ENCODE results near the gene RAPGEF4. TPM values are rescaled to one million over a fixed set of nuclear protein-coding genes. Genes with fewer than 3 reads are reported as not detected.

Gene RAPGEF4
- total RNA-seq, 1 experiment from 2014 or later, result 2.2 TPM

GRCh38 chr2:172887280-172887679 is 151.6 kb downstream of the RAPGEF4 start:
- DNase-seq (ENCODE audit: low spot score) (no peak), ATAC-seq (no peak)
- TF ChIP-seq ZNF671 (CRISPR knock-in tag; IDR thresholded peaks at IDR 0.05) (no peak), ZNF532 (CRISPR knock-in tag; IDR thresholded peaks at IDR 0.05; ENCODE audit: borderline replicate concordance) (no peak), MXD4 (CRISPR knock-in tag; IDR thresholded peaks at IDR 0.05; ENCODE audit: borderline replicate concordance) (no peak), IRF2 (CRISPR knock-in tag; IDR thresholded peaks at IDR 0.05; ENCODE audit: borderline replicate concordance, low read depth) (no peak), ZBTB43 (CRISPR knock-in tag; IDR thresholded peaks at IDR 0.05) (no peak), TCF7 (CRISPR knock-in tag; IDR thresholded peaks at IDR 0.05; ENCODE audit: low read depth) (no peak), ZSCAN18 (CRISPR knock-in tag; IDR thresholded peaks at IDR 0.05) (no peak), AFF4 (CRISPR knock-in tag; IDR thresholded peaks at IDR 0.05; ENCODE audit: borderline replicate concordance) (no peak), FOXK1 (CRISPR knock-in tag; IDR thresholded peaks at IDR 0.05) (no peak), NFE2L1 (CRISPR knock-in tag; IDR thresholded peaks at IDR 0.05) (no peak), NR2C2 (CRISPR knock-in tag; IDR thresholded peaks at IDR 0.05) (no peak), ZNF121 (CRISPR knock-in tag; IDR thresholded peaks at IDR 0.05) (no peak), PREB (CRISPR knock-in tag; IDR thresholded peaks at IDR 0.05; ENCODE audit: borderline replicate concordance) (no peak)
- Mint-ChIP-seq H3K27me3 (ENCODE audit: low read depth) (no peaks in the 10 kb centered on the region), H3K36me3 (no peaks in the 10 kb centered on the region), H3K4me1 (no peaks in the 10 kb centered on the region), H3K9me3 (no peaks in the 10 kb centered on the region), H3K27ac (no peak overlapping the region), H3K4me3 (no peak overlapping the region)
- ChIA-PET POLR2A (interaction anchor here (0.6 kb wide), 1 partner anchor 12 kb away, joined by 4 read pairs; no protein-coding TSS in a partner anchor), CTCF (no interaction called here)
